Measurements from ENCODE around the gene SLC6A18. TPM values are rescaled to one million over a fixed set of nuclear protein-coding genes. Genes with fewer than 3 reads are reported as not detected.

The SLC6A18 gene
- total RNA-seq, 4 donors from 2014 or later: not detected

- Histone ChIP-seq H3K27me3 (peaks cover 0 to 73% (median 0%) of the 10 kb centered on the region in 4 donors), H3K4me1 (no peaks in the 10 kb centered on the region), H3K36me3 (no peaks in the 10 kb centered on the region), H3K4me3 (no peak overlapping the region), H3K9me3 (no peaks in the 10 kb centered on the region), H3K27ac (no peak overlapping the region)
- intact Hi-C loops (cut with DNase I): no loop called here
- TF ChIP-seq POLR2A (IDR thresholded peaks at IDR 0.05): no peak
- no peak for DNase-seq
- 60 to 66% methylated on average over 17 to 18 of the region's 18 CpGs for WGBS, 2 donors
Measured at GRCh38 chr5:1192971-1193590, 32.1 kb upstream of the SLC6A18 start.

GRCh38 chr5:1193591-1193985 lies 31.6 kb upstream of the SLC6A18 start:
- Histone ChIP-seq H3K4me3 (no peak overlapping the region), H3K27me3 (peaks cover 0 to 74% (median 0%) of the 10 kb centered on the region in 4 donors), H3K36me3 (no peaks in the 10 kb centered on the region), H3K9me3 (no peaks in the 10 kb centered on the region), H3K27ac (no peak overlapping the region), H3K4me1 (no peaks in the 10 kb centered on the region)
- intact Hi-C loops (cut with DNase I): no loop called here
- 75% methylated on average over 10 of the region's 28 CpGs; no CpG with 5 or more reads in 1 of the 2 donors for WGBS, 2 donors
- no peak for DNase-seq
- TF ChIP-seq CTCF (IDR thresholded peaks at IDR 0.05) (no peak), POLR2A (IDR thresholded peaks at IDR 0.05) (no peak)

GRCh38 chr5:1194378-1194777 lies 30.8 kb upstream of the SLC6A18 start:
- no peak for TF ChIP-seq POLR2A (IDR thresholded peaks at IDR 0.05)
- no peak for TF ChIP-seq CTCF (IDR thresholded peaks at IDR 0.05)
- Histone ChIP-seq H3K36me3 (no peaks in the 10 kb centered on the region), H3K27me3 (peaks cover 0 to 74% (median 0%) of the 10 kb centered on the region in 4 donors), H3K9me3 (no peaks in the 10 kb centered on the region), H3K4me3 (no peak overlapping the region), H3K27ac (no peak overlapping the region), H3K4me1 (no peaks in the 10 kb centered on the region)
- 73 to 74% methylated on average over 6 of the region's 6 CpGs for WGBS, 2 donors
- no peak for DNase-seq
- intact Hi-C loops (cut with DNase I): no loop called here

- DNase-seq: no peak
- H3K4me3 ChIP-seq: no peak overlapping the region
- peaks cover 0 to 74% (median 0%) of the 10 kb centered on the region in 4 donors for H3K27me3 ChIP-seq
- WGBS, 2 donors: 82 to 83% methylated on average over 2 of the region's 5 CpGs
- no peaks in the 10 kb centered on the region for H3K36me3 ChIP-seq
- no peak for TF ChIP-seq CTCF (IDR thresholded peaks at IDR 0.05)
- no peaks in the 10 kb centered on the region for H3K4me1 ChIP-seq
- H3K9me3 ChIP-seq: no peaks in the 10 kb centered on the region
- intact Hi-C loops (cut with DNase I): no loop called here
- H3K27ac ChIP-seq: no peak overlapping the region
Measured at GRCh38 chr5:1195439-1195838, 29.7 kb upstream of the SLC6A18 start.

- intact Hi-C loops (cut with DNase I): no loop called here
- Histone ChIP-seq H3K9me3 (no peaks in the 10 kb centered on the region), H3K36me3 (no peaks in the 10 kb centered on the region), H3K27ac (no peak overlapping the region), H3K4me3 (no peak overlapping the region), H3K27me3 (peaks cover 0 to 74% (median 0%) of the 10 kb centered on the region in 4 donors), H3K4me1 (no peaks in the 10 kb centered on the region)
- DNase-seq: no peak
- WGBS, 2 donors: 66 to 89% methylated on average over 9 to 14 of the region's 24 CpGs
- TF ChIP-seq CTCF (IDR thresholded peaks at IDR 0.05): no peak
- no peak for TF ChIP-seq POLR2A (IDR thresholded peaks at IDR 0.05)
Measured at GRCh38 chr5:1195916-1196315, 29.3 kb upstream of the SLC6A18 start.

- H3K36me3 ChIP-seq: no peaks in the 10 kb centered on the region
- H3K4me3 ChIP-seq: no peak overlapping the region
- H3K4me1 ChIP-seq: no peaks in the 10 kb centered on the region
- DNase-seq: no peak
- 60 to 86% methylated on average over 1 of the region's 1 CpG for WGBS, 2 donors
- H3K27ac ChIP-seq: no peak overlapping the region
- intact Hi-C loops (cut with DNase I): no loop called here
- H3K9me3 ChIP-seq: no peaks in the 10 kb centered on the region
- no peak for TF ChIP-seq CTCF (IDR thresholded peaks at IDR 0.05)
- TF ChIP-seq POLR2A (IDR thresholded peaks at IDR 0.05): no peak
- H3K27me3 ChIP-seq: peaks cover 0 to 79% (median 0%) of the 10 kb centered on the region in 4 donors
Measured at GRCh38 chr5:1196562-1196961, 28.6 kb upstream of the SLC6A18 start.

Data from esophagus squamous epithelium (tissue), 5 donors.